Astrocyte of the spinal cord (primary cell): Measurements from ENCODE around the gene GNAQ.

Experiments
- DNase-seq: peaks from one replicate; pipeline ENCODE4 v3.0.0; 2011; ENCODE audit warnings: low read depth, low spot score
- H3K4me3 ChIP-seq: 2 replicates; pipeline ENCODE4 v1.5.1; 2011; ENCODE audit warnings: low read depth, mild to moderate bottlenecking, low read length, moderate library complexity
- in situ Hi-C: cut with HindIII; loops from 2 replicates; pipeline ENCODE4 v1.10.0; 2017; ENCODE audit warnings: low sequenced_read_pairs
- TF ChIP-seq, protein P1 (sequence below): IDR thresholded peaks from 2 replicates; pipeline ENCODE4 v1.5.1; 2012; ENCODE audit warnings: low read depth, mild to moderate bottlenecking, low read length, inconsistent platforms

The GNAQ gene

DNA sequence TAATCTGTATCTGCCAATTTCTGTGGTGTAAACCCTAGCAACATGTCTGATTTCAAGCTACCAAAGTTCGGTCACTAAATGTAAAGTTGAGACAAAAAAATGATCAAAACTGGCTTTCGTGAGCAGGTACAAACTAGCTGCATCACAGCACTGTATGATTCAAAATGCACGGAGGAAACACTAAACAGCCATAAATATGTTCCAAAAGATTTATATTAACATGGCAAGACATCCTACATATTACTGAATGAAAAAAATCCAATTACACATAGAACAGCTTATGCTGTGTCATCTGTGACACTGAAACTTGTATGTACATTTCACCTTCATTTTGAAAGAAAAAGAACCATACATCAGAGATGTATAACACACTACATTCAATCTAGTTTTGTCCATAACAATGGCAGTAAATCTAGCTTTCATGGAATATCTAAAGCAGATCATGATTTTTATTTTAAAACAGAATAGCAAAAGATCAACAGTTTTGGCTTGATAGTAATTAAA lies 14.4 kb downstream of the GNAQ start:
- TF ChIP-seq, protein P1, sequence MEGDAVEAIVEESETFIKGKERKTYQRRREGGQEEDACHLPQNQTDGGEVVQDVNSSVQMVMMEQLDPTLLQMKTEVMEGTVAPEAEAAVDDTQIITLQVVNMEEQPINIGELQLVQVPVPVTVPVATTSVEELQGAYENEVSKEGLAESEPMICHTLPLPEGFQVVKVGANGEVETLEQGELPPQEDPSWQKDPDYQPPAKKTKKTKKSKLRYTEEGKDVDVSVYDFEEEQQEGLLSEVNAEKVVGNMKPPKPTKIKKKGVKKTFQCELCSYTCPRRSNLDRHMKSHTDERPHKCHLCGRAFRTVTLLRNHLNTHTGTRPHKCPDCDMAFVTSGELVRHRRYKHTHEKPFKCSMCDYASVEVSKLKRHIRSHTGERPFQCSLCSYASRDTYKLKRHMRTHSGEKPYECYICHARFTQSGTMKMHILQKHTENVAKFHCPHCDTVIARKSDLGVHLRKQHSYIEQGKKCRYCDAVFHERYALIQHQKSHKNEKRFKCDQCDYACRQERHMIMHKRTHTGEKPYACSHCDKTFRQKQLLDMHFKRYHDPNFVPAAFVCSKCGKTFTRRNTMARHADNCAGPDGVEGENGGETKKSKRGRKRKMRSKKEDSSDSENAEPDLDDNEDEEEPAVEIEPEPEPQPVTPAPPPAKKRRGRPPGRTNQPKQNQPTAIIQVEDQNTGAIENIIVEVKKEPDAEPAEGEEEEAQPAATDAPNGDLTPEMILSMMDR: no peak
- H3K4me3 ChIP-seq: no peak overlapping the region
- in situ Hi-C loops: no loop called here
- DNase-seq: no peak

DNA sequence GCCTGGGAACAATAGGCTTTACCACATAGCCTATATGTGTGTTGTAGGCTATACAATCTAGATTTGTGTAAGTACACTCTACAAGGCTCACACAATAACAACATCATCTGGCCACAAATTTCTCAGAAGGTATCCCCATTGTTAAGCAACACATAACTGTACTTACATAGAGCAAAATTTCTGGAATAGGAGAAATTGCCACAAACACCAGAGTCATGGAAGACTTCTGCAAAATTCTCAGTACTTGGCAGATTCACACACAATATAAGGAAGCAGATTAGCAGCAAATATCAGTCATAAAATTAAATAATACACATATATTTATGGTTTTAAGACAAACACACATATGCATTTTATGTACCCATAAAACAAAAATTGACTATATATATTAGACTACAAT lies 16.4 kb downstream of the GNAQ start:
- no peak for DNase-seq
- TF ChIP-seq, protein P1: no peak
- in situ Hi-C loops: no loop called here
- no peak overlapping the region for H3K4me3 ChIP-seq

DNA sequence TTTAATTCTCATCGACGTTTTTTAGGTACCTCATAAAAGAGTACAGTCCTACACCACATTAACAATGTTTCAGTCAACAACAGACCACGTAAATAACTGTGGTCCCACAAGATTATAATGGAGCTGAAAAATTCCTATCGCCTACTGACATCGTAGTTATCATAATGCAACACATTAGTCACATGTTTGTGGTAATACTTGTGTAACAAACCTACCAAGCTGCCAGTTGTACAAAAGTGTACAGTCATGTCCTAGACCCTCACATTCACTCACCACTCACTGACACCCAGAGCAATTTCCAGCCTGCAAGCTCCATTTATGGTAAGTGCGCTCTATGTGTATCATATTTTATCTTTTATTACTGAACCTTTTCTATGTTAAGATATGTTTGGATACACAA lies 16.8 kb downstream of the GNAQ start:
- TF ChIP-seq, protein P1: no peak
- in situ Hi-C loops: no loop called here
- no peak for DNase-seq
- H3K4me3 ChIP-seq: no peak overlapping the region

DNA sequence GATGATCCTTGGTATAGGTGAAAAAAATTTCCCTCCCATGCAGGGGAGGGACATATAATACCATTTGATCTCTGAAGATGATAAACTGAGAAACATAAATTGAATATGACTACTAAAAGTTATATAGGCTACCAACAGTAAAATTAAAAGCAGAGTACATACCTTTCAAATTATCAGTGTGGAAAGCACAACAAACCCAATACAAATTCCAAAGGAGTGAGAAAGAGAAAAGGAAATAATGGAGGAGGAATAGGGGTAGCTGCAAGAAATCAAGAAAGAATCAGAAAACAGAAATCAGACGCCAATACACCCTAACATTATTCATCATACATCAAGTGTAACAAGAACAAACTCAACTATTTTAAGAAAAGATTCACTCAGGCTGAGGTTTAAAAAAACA lies 17.7 kb downstream of the GNAQ start:
- no peak for DNase-seq
- in situ Hi-C loops: no loop called here
- TF ChIP-seq, protein P1: no peak
- no peak overlapping the region for H3K4me3 ChIP-seq

DNA sequence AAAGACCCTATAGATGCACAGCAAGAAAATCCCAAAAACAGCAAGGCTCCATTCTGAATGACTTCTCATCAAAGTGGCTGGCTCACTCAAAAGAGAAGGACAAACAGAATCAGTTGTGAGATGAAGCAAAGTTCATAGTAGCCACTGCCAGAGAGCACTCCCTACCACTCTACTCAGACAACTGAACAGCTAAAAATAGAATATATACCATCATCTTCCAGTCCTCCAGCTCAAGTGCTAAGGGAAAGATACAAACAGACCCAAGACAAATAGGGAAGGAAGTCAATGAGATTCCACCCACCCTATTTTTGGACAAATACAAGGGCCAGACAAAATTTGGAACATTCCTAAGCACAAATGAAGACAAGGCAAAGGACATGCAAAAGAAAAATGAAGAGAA lies 20.6 kb downstream of the GNAQ start:
- no peak overlapping the region for H3K4me3 ChIP-seq

DNA sequence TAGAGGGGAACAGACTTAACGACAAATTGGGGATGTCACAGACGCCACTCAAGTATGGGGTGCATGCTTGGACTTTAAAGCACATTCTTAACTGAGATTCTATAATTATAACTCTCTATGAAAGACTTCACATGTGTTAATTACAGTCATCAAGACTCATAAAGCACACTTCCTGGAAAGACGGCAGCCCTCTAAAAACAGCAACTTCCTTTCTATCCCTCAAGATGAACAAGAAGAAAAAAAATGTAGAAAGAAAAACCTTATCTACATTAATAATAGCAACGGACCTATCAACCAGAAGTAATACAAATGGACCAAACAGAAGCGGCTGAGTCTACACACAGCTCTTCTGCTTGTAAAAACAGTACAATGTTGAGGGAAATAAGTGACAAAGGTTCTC lies 21.2 kb downstream of the GNAQ start:
- DNase-seq: no peak
- no peak overlapping the region for H3K4me3 ChIP-seq
- in situ Hi-C loops: no loop called here
- TF ChIP-seq, protein P1: no peak

More for the DNA sequence above, 20.6 kb downstream of the GNAQ start:
- DNase-seq: no peak
- TF ChIP-seq, protein P1: no peak
- in situ Hi-C loops: no loop called here

DNA sequence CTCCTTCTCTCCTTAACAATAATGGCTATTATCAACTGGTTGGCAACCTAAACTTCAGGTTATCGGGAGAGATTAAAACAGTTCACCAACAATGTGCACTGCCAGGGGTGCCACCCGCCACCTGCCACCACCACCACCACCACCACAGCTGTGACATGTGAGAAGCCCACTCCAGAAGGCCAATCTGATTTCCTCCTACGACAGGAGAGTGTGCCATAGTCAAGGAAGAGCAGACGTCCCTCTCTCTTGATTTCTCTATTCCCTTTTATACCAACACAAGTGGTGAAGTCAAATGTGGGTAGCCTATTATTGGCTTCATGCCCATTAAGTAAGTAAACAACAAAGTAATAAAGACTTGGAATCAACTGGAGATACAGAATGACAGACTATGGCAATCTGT lies 22.4 kb downstream of the GNAQ start:
- in situ Hi-C loops: no loop called here
- no peak overlapping the region for H3K4me3 ChIP-seq
- TF ChIP-seq, protein P1: no peak
- no peak for DNase-seq
